GM18508 (cell line): ENCODE results near the gene CROCC.

Source experiments
- ATAC-seq: cut with Tn5 transposase; IDR thresholded peaks from one replicate; pipeline ENCODE4 v1.9.1; 2021; ENCODE audit warnings: moderate number of reproducible peaks; ENCODE audit not compliant: insufficient read depth, unreplicated experiment

CROCC gene

GRCh38 chr1:16965486-16966067 lies 43.8 kb downstream of the CROCC start:
- no peak for ATAC-seq

DNA sequence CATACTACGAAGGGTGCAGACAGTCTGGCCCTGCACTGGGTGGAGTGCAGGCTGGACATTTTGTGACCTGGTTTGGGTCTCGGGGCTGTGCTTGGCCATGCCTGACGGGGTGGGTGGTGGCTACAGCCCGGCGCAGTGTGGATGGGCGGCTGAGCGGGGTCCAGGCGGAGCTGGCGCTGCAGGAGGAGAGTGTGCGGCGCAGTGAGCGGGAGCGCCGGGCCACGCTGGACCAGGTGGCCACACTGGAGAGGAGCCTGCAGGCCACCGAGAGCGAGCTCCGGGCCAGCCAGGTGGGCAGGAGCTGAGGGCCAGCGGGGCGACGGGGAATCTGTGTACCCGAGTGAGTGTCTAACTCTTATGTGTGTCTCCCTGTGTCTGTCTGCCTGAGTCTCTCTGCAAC lies 44.6 kb downstream of the CROCC start:
- no peak for ATAC-seq

DNA sequence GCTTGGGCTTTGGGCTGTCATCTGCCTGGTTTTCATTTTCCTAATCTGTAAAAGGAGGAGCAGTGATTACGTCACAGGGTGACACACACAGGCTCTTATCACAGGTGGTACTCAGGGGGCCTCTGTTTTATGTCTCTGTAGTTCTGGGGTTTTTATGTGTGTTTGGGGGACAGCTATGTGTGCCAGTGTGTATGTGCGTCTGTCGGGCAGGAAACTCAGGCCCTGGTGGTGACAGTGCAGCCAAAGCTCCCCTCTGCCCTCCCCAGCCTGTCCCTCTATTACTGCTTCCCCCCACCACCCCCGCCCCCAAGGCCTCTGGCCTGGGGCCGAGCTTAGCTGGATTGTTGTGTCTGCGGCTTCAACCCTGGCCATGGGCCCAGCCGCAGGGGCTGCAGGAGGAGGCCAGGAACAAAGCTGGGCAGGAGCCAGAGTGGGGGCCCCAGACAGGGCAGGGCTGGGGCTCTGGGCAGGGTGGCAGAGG lies 45.4 kb downstream of the CROCC start:
- ATAC-seq: no peak

DNA sequence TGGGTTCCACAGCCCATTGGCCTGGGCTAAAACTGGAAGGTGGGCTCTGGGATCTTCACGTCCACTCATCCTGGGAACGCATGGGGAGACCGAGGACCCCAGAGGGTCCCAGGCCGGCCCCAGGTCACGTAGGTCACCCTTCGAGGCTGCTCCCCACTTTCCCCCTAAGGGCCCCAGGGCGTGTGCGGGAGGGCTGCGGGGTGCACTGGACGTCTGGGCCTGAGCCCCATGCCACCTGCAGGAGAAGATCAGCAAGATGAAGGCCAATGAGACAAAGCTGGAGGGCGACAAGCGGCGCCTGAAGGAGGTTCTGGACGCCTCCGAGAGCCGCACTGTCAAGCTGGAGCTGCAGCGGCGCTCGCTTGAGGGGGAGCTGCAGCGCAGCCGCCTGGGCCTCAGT lies 46.2 kb downstream of the CROCC start:
- ATAC-seq: no peak

DNA sequence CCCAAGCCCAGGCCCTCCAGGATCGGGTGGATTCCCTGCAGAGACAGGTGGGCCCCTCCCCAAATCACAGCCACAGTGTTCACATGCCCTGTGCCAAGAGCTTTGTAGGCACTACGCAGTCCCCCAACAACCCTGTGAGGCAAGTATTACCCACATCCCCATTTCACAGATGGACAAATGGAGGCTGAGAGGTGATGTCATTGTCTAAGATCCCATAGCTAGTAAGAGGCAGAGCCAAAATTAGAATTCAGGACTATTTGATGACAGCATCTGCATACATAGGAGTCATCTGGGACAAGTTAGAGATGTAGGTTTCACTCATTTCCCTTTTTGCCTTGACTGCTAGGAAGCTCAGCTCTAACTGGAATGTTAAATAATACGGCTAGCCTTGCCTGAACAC lies 46.6 kb downstream of the CROCC start:
- ATAC-seq: no peak

- no peak for ATAC-seq
Measured at GRCh38 chr1:16969057-16969611, 47.4 kb downstream of the CROCC start.

DNA sequence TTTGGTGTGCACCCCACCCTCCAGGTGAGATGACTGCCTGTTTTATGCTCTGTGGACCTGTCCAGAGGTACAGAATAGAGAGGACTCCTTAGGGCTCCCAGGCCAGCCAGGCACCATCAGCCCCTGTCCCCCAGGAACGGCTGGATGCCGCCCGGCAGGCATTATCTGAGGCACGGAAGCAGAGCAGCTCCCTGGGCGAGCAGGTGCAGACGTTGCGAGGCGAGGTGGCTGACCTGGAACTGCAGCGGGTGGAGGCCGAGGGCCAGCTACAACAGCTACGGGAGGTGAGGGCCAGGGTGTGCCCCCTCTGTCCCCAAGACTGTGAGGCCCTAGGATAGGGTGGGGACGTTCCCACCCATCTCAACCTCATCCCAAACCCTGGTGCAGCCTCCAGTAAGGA lies 47.9 kb downstream of the CROCC start:
- ATAC-seq: no peak

- ATAC-seq: no peak
Measured at GRCh38 chr1:16970132-16970910, 48.6 kb downstream of the CROCC start.

DNA sequence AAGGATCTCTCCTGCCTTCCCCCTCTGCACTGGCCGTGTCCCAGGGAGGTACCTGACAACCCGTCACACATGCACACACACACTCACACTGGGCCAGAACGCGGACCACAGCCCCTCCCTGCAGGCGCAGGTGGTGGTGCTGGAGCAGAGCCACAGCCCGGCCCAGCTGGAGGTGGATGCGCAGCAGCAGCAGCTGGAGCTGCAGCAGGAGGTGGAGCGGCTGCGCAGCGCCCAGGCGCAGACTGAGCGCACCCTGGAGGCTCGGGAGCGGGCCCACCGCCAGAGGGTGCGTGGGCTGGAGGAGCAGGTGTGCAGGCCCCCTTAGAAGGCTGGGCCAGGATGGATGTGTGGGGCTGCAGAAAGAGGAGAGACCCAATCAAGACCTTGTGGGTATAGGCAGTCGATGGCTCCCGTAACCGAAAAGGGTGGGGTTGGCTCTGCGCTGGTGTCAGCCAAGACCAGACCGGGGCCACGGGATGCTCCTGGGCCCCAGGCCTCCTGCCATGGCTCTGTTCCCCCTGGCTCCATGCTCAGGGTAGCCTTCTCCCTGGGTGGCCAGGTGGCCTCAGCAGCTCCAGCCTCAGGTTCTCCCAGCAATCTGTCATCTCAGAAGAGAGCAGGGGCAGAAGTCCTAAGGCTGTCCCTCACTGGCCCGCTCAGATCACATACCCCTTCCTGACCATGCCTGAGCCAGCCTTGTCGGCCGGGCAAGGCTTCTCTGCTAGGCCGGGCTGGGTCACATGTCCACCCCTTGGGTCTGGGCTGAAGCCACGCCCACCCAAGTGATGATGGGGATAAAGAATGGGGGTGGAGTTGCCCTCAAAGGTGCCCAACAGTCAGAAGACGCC lies 49.8 kb downstream of the CROCC start:
- no peak for ATAC-seq

DNA sequence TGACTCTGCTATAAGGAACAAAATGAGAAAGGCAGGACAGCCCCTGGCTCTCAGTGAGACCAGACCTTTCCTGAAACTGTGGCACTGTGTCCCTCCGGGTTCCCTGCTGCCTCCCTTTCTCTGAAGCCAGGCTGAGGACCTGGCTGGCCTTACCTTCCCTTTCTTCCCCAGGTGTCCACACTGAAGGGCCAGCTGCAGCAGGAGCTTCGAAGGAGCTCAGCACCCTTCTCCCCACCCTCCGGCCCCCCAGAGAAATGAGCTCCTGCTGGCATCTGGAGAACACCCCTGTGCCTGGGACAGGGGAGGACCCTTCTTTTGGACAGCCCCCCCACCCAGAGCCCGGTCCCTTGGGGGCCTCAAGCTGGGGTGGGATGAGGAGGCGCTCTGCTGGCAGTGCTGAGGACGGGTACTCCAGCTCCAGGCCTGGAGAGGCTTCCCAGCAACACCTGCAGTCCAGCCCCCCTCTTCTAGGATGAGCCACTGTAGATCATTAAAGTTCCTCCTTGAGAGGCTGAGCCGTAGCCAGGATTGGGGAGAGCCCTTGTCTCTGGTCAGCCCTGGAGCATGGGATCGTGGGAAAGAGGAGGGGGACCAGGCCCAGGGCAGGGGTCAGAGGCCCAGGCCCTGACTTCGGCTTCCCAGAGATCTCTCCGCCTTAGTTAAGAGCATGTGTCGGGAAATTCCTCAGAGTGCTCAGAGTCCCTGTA lies 50.6 kb downstream of the CROCC start:
- no peak for ATAC-seq

DNA sequence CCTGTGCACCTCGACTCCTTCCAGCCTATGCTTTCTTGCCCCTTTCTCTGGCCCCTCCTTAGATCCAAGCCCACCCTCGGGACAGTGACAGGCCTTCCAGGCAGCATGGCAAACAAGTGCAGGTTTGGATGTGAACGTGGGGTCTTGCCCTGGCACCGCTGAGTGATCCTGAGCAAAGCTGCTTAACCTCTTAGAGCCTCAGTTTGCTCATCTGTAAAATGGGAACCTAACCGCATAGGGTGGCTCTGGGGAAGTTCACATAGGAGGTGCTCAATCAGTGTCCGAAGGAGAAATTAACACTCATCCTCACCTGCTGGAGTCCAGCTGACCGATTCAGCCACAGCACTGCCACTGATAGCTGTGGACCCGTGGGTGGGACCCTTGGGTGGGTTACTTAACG lies 51.5 kb downstream of the CROCC start:
- ATAC-seq: no peak

- ATAC-seq: no peak
Measured at GRCh38 chr1:16975211-16975610, 53.5 kb downstream of the CROCC start.

GRCh38 chr1:16975838-16976237 lies 54.1 kb downstream of the CROCC start:
- ATAC-seq: no peak

DNA sequence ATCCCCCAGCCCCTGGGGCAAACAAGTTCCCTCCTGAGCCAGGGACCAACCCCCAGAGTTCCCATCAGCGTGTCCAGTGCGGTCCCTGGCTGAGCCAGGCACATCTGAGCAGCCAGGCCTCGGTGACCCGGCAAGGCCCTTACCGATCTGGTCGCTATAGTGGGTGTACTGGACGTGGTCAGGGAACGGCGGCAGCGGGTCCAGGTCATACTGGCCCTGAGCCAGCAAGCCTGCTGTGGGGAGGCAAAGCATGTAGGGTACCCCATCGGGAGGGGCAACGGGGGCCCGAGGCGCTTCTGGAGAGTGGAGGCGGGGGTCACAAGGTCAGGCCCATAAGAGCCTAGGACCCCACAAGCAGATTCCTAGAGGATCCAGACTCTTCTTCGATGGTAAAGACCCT lies 55.2 kb downstream of the CROCC start:
- ATAC-seq: no peak

GRCh38 chr1:16977377-16977776 lies 55.6 kb downstream of the CROCC start:
- ATAC-seq: no peak

DNA sequence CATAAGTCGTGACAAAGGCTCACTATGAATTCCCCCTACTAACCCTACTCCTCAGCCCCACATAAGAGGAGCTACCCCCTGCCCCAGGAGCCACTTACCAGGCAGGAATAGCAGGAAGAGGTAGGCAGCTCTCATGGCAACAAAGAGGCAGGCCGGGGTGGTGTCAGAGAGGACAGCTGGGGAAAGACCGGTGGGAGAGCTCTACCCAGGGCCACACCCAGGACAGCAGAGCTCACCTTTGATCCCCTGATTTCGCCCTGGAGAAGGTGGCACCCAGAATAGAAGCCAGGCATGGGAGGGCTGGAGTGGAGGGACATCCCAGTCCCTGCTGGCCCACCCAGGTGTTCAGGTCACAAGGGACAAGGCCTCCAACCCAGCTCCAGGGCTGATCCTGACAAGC lies 56.4 kb downstream of the CROCC start:
- no peak for ATAC-seq

- ATAC-seq: no peak
Measured at GRCh38 chr1:16978567-16979474, 57.1 kb downstream of the CROCC start.

GRCh38 chr1:16979475-16980327 lies 58.0 kb downstream of the CROCC start:
- ATAC-seq: no peak
